Activated CD4-positive, alpha-beta T cell treated with anti-CD3 and anti-CD28 coated beads, Interleukin-2, amount 10 ng/mL, durations not matched to agents 24 days and 14 days (primary cell): Measurements from ENCODE around the gene PDZD4. TPM values are rescaled to one million over a fixed set of nuclear protein-coding genes. Genes with fewer than 3 reads are reported as not detected.

Experiments
- DNase-seq: peaks from one replicate; pipeline ENCODE4 v3.0.0; 2022
- H3K27ac Mint-ChIP-seq: one replicate; pipeline ENCODE4 v1.8.0; 2022; ENCODE audit warnings: mild to moderate bottlenecking, mixed read lengths
- H3K27me3 Mint-ChIP-seq: one replicate; pipeline ENCODE4 v1.8.0; 2022; ENCODE audit warnings: mixed read lengths
- H3K36me3 Mint-ChIP-seq: one replicate; pipeline ENCODE4 v1.8.0; 2022; ENCODE audit warnings: low read depth, mild to moderate bottlenecking, mixed read lengths
- H3K4me1 Mint-ChIP-seq: one replicate; pipeline ENCODE4 v1.8.0; 2021; ENCODE audit warnings: mixed read lengths
- H3K4me3 Mint-ChIP-seq: one replicate; pipeline ENCODE4 v1.8.0; 2022; ENCODE audit warnings: mild to moderate bottlenecking, moderate library complexity, mixed read lengths
- H3K9me3 Mint-ChIP-seq: one replicate; pipeline ENCODE4 v1.8.0; 2021; ENCODE audit warnings: mixed read lengths
- intact Hi-C: fragments of 100-400 bp; cut with micrococcal nuclease; formaldehyde crosslinking; loops from one replicate; pipeline ENCODE4 v1.15.1; 2023
- total RNA-seq: library from RNA; stranded (reverse); gene quantifications from 2 replicates; pipeline ENCODE4 v1.2.3, GENCODE V29; 2022

The PDZD4 gene
- total RNA-seq, 1 donor from 2014 or later = 0.58 TPM

DNA sequence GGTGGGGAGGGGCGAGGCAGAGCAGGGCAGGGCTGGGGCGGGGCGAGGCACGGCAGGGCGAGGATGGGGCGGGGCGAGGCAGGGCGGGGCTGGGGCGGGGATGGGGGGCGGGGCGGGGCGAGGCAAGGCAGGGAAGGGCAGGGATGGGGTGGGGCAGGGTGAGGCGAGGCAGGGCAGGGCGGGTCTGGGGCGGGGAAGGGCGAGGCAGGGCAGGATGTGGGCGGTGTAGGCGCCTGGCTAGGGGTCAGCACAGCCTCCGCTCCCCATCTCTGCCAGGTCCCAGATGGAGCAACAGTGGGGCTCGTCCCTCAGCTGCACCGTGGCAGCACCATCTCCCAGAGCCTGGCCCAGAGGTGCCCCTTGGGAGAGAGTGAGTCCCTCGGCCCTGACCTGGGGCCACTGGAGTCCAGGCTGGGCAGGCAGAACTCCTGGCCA, 53.7 kb downstream of the PDZD4 start:
- Mint-ChIP-seq H3K27ac (no peak overlapping the region), H3K4me3 (no peak overlapping the region), H3K9me3 (no peaks in the 10 kb centered on the region), H3K27me3 (peaks cover 6% of the 10 kb centered on the region), H3K36me3 (no peaks in the 10 kb centered on the region), H3K4me1 (no peaks in the 10 kb centered on the region)
- DNase-seq = no peak
- intact Hi-C loops = no loop called here

- Mint-ChIP-seq H3K27ac (no peak overlapping the region), H3K9me3 (no peaks in the 10 kb centered on the region), H3K36me3 (no peaks in the 10 kb centered on the region), H3K4me1 (no peaks in the 10 kb centered on the region), H3K4me3 (no peak overlapping the region), H3K27me3 (peaks cover 6% of the 10 kb centered on the region)
- no peak for DNase-seq
- intact Hi-C loops = no loop called here
Observed at GRCh38 chrX:153776120-153776599, 54.2 kb downstream of the PDZD4 start.

DNA sequence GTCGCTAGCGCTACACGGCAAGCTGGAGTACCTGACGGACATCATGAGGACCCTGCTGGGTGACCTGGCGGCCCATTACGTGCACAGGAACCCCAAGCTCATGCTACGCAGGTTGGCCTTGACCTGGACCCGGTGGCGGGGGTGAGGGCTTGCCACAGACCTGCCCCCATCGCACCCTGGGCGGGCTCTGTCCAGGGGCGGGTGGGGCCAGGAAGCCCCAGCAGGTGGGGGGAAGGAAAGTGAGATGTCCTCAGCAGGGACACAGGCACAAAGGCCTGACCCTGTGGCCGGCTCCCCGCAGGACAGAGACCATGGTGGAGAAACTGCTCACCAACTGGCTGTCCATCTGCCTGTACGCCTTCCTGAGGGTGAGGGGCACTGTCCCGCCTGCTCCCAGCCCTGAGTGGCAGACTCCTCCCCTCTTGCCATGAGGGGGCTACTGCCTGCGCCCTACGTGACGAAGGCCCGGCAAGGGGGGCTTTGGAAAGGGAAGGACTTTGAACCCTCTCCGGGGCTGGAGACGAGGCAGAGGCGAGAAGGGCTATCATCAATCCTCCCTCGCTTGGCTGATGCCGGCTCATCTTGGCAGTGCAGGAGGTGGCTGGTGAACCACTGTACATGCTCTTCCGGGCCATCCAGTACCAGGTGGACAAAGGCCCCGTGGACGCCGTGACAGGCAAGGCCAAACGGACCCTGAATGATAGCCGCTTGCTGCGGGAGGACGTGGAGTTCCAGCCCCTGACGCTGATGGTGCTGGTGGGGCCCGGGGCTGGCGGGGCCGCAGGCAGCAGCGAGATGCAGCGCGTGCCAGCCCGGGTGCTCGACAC, 54.8 kb downstream of the PDZD4 start:
- Mint-ChIP-seq H3K9me3 (no peaks in the 10 kb centered on the region), H3K4me1 (no peaks in the 10 kb centered on the region), H3K27me3 (peaks cover 6% of the 10 kb centered on the region), H3K27ac (no peak overlapping the region), H3K36me3 (no peaks in the 10 kb centered on the region), H3K4me3 (no peak overlapping the region)
- no peak for DNase-seq
- intact Hi-C loops = no loop called here

DNA sequence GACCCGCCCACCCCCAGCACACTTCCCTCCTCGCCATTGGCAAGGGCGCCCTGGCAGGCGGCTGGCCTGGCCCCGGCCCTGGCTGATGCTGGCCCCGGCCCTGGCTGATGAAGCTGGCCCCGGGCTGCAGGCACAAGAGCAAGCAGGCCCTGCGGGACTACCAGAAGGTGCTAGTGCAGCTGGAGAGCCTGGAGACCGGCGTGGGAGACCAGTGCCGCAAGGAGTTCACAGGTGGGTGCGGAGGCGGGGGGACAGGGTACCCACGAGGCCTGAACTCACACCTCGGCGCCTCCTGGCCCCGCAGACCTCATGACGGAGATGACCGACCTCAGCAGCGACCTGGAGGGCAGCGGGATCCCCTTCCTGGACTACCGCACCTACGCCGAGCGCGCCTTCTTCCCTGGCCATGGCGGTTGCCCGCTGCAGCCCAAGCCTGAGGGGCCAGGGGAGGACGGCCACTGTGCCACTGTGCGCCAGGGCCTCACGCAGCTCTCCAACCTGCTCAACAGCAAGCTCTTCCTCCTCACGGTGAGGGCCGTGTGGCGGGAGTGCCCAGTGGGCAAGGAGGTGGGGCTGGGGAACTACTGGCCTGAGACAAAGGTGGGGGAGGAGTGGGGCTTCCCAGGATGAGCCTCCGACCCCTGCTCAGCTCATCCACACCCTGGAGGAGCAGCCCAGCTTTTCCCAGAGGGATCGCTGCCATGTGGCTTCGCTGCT, 55.6 kb downstream of the PDZD4 start:
- H3K27me3 Mint-ChIP-seq = no peaks in the 10 kb centered on the region
- no peaks in the 10 kb centered on the region for H3K36me3 Mint-ChIP-seq
- H3K9me3 Mint-ChIP-seq = no peaks in the 10 kb centered on the region
- DNase-seq = no peak
- intact Hi-C loops = no loop called here
- H3K4me3 Mint-ChIP-seq = no peak overlapping the region
- H3K4me1 Mint-ChIP-seq = no peaks in the 10 kb centered on the region
- H3K27ac Mint-ChIP-seq = no peak overlapping the region

- Mint-ChIP-seq H3K27ac (no peak overlapping the region), H3K36me3 (no peaks in the 10 kb centered on the region), H3K4me1 (no peaks in the 10 kb centered on the region), H3K9me3 (no peaks in the 10 kb centered on the region), H3K4me3 (no peak overlapping the region), H3K27me3 (no peaks in the 10 kb centered on the region)
- no peak for DNase-seq
- intact Hi-C loops = no loop called here
Observed at GRCh38 chrX:153773741-153774575, 56.4 kb downstream of the PDZD4 start.

GRCh38 chrX:153773218-153773611, 57.1 kb downstream of the PDZD4 start:
- Mint-ChIP-seq H3K4me1 (no peaks in the 10 kb centered on the region), H3K36me3 (no peaks in the 10 kb centered on the region), H3K27ac (no peak overlapping the region), H3K4me3 (no peak overlapping the region), H3K27me3 (no peaks in the 10 kb centered on the region), H3K9me3 (no peaks in the 10 kb centered on the region)
- no peak for DNase-seq
- intact Hi-C loops = no loop called here

DNA sequence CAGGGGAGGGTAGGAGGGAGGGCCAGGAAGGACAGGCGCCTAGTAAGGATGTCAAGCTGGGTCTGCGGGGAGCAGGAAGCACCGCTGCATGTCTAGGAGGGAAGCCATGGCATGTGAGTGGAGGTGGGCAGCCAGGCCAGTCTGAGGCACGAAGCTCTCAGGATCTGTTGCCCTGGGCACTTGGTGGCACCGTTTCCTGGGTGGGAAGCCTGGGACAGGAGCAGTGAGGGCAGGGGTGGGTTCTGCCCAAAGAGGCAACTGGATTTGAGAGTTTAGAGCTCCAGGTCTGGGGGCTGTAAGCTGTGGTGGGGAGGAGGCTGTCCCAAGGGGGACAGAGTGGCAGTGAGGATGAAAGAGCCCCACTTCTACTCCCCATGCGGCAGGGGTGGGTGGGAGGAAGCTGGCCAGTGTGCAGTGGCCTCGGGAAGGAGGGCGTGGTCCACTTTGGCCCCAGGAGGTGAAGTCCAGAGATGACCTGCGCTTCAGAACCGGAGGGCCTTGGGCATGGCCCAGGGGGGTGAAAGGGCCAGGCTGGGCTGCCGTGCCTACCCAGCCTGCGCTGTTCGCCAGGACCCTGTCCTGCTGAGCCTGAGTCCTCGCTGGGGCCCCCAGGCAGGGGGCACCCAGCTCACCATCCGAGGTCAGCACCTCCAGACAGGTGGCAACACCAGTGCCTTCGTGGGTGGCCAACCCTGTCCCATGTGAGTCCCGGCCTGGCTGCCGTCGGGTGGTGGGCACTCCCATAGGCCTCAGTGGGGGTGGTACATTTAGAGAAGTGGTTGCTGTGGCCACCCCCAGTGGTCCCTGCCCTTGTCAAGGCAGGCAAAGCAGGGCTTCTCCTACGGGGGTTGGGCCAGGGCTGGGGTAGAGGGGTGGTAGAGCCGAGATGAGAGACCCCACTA, 57.8 kb downstream of the PDZD4 start:
- Mint-ChIP-seq H3K4me1 (no peaks in the 10 kb centered on the region), H3K27me3 (no peaks in the 10 kb centered on the region), H3K9me3 (no peaks in the 10 kb centered on the region), H3K4me3 (no peak overlapping the region), H3K27ac (no peak overlapping the region), H3K36me3 (no peaks in the 10 kb centered on the region)
- intact Hi-C loops = no loop called here
- DNase-seq = no peak

DNA sequence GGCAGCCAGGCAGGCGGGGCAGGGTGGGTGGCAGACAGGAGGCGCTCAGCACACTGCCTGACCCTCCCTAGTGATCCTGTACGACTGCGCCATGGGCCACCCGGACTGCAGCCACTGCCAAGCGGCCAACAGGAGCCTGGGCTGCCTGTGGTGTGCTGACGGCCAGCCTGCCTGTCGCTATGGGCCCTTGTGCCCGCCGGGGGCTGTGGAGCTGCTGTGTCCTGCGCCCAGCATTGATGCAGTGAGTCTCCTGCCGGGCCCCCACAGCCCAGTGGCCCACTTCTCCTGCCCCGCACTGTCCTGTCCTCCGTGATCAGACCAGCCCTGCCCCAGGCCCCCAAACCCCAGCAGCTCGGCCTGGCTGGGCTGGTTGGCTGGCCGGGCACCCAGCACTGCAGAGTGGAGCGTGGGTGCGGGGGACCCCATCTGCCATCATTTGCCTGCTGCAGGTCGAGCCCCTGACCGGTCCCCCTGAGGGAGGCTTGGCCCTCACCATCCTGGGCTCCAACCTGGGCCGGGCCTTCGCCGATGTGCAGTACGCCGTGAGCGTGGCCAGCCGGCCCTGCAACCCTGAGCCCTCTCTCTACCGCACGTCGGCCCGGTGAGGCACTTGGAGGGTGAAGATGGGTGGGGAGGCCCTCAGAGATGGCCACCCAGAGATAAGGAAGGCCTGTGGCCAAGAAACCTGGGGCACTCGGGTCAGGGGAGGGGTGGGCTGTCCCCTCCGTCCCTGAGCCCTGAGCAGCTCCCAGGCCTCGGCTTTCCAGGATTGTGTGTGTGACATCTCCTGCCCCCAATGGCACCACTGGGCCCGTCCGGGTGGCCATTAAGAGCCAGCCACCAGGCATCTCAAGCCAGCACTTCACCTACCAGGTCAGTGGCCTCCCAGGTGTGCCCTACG, 58.7 kb downstream of the PDZD4 start:
- intact Hi-C loops = no loop called here
- H3K9me3 Mint-ChIP-seq = no peaks in the 10 kb centered on the region
- H3K36me3 Mint-ChIP-seq = no peaks in the 10 kb centered on the region
- H3K4me3 Mint-ChIP-seq = no peak overlapping the region
- DNase-seq = no peak
- no peak overlapping the region for H3K27ac Mint-ChIP-seq
- H3K4me1 Mint-ChIP-seq = no peaks in the 10 kb centered on the region
- no peaks in the 10 kb centered on the region for H3K27me3 Mint-ChIP-seq

DNA sequence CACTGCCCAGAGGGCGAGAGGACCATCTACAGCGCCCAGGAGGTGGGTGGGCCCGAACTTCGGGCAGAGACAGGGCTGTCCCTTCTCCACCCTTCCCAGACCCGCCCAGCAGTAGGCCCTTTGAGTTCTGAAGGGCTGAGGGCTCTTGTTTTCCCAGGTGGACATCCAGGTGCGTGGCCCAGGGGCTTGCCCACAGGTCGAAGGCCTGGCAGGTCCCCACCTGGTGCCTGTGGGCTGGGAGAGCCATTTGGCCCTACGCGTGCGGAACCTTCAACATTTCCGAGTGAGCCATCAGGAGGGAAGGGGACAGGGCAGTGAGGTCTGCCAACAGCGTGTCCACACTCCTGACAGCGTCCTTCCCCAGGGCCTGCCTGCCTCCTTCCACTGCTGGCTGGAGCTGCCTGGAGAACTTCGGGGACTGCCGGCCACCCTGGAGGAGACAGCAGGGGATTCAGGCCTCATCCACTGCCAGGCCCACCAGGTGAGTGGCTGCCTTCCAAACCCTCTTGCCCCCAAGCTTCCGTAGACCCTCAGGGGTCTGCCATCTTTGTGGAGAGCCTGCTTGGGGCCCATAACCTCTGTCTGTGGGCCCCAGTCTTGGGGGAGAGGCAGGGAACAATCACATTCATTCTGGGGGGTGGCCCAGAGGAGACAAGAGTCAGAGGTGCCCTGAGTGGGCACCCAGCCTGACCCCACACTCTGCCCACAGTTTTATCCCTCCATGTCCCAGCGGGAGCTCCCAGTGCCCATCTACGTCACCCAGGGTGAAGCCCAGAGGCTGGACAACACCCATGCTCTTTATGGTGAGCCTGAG, 59.5 kb downstream of the PDZD4 start:
- Mint-ChIP-seq H3K36me3 (no peaks in the 10 kb centered on the region), H3K27ac (no peak overlapping the region), H3K4me3 (no peak overlapping the region), H3K4me1 (peaks cover 2% of the 10 kb centered on the region), H3K9me3 (no peaks in the 10 kb centered on the region), H3K27me3 (no peaks in the 10 kb centered on the region)
- intact Hi-C loops = no loop called here
- no peak for DNase-seq

DNA sequence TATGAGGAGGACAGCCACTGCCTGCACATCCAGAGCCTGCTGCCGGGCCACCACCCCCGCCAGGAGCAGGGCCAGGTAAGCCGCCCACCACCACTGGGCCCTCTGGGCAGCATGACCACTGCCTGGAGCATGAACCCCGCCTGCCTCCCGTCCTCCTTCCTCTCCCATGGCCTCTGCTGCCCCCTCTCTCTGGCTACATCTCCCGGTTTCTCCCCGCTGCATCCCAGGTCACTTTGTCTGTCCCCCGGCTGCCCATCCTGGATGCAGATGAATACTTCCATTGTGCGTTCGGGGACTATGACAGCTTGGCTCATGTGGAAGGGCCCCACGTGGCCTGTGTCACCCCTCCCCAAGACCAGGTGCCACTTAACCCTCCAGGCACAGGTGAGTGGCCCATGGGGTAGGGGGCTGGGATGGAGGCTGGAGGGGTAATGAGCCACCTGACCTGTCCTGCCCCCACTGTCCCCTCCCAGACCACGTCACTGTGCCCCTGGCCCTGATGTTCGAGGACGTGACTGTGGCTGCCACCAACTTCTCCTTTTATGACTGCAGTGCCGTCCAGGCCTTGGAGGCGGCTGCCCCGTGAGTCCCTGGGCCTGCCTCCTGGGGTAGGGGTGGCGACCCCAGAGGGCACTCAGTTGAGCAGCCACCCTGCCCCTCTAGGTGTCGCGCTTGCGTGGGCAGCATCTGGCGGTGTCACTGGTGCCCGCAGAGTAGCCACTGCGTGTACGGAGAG, 60.3 kb downstream of the PDZD4 start:
- Mint-ChIP-seq H3K36me3 (no peaks in the 10 kb centered on the region), H3K9me3 (no peaks in the 10 kb centered on the region), H3K4me1 (peaks cover 2% of the 10 kb centered on the region), H3K4me3 (no peak overlapping the region), H3K27me3 (no peaks in the 10 kb centered on the region), H3K27ac (no peak overlapping the region)
- DNase-seq = no peak
- intact Hi-C loops = no loop called here

DNA sequence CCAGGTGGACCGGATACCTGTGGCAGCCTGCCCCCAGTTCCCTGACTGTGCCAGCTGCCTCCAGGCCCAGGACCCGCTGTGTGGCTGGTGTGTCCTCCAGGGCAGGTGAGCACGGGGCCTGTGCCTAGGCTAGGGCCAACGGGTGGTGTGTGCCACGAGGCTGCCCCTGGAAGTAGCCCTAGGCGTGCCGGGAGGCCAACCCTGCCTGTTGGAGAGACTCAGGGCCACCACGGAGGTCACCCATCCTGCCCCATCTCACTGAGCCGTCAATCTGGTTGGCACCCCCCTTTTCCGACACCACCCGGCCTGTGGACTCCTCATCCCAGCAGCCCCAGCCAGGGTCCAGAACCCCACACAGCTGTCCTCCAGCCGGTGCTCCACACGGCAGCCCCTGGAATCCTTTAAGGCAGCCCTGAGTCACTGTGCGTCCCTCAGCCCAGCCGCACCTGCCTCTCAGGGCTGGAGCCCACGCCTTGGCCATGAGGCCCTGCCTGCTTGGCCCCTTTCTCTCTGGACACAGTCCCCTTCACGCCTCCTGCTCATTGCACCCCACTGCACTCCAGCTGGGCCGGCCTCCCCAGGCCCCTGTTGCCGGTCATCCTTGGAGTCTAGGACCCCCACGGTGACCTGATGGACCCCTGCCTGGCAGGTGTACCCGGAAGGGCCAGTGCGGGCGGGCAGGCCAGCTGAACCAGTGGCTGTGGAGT, 61.0 kb downstream of the PDZD4 start:
- no peaks in the 10 kb centered on the region for H3K9me3 Mint-ChIP-seq
- no peaks in the 10 kb centered on the region for H3K36me3 Mint-ChIP-seq
- no peak overlapping the region for H3K27ac Mint-ChIP-seq
- intact Hi-C loops = no loop called here
- DNase-seq = no peak
- peaks cover 2% of the 10 kb centered on the region for H3K4me1 Mint-ChIP-seq
- H3K27me3 Mint-ChIP-seq = no peaks in the 10 kb centered on the region
- no peak overlapping the region for H3K4me3 Mint-ChIP-seq
